ENCODE measurements around the gene NRXN3.
"Not testable (repeated sequence)": the region's sequence is repeated elsewhere in the genome, so short reads cannot be mapped to it uniquely, and the experiment has no call there.

NRXN3 gene

GRCh38 chr14:78417532-78417931 lies 247.4 kb downstream of the NRXN3 start:
- no peak for DNase-seq

GRCh38 chr14:78424311-78424710 lies 254.1 kb downstream of the NRXN3 start:
- DNase-seq, result no peak

DNA sequence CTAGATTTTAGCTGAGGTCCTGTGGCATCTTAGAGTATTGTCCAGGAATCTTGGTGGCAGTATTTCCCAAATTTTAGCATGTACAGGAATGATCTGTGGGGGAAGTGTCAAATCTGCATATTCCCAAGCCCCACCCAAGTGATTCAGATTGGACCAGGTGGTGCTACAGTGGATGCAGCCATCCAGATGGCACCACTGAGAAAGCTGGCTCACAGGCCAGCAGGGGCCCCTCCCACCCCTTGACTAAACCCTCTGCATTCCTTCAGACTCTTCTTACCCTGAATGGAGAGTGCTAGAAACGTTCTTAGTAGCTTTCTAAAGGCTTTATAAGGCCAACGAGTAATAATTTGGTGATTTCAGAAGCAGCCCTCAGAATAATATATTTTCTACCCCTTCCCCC lies 255.2 kb downstream of the NRXN3 start:
- no peak for DNase-seq

DNA sequence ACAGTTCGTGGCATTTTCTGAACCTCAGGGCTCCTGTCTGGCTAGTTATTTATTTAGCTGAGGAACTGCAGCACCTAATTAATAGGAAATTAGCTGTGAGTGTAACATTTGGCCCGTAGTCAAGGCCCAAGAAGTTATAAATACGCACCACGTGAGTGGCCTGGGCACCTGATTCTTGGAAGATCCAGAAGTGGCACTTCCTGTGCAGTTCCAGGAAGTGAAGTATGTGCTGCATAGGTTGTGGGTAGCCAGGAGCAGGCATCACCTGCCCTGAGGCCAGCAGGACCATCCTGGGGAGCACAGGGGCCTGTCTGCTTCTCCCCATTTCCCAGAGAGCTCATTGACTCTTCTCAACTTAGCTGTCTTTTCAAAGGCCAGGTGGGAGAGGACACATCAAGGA lies 255.6 kb downstream of the NRXN3 start:
- DNase-seq, result no peak

GRCh38 chr14:78432046-78432445 lies 261.9 kb downstream of the NRXN3 start:
- no peak for DNase-seq

DNA sequence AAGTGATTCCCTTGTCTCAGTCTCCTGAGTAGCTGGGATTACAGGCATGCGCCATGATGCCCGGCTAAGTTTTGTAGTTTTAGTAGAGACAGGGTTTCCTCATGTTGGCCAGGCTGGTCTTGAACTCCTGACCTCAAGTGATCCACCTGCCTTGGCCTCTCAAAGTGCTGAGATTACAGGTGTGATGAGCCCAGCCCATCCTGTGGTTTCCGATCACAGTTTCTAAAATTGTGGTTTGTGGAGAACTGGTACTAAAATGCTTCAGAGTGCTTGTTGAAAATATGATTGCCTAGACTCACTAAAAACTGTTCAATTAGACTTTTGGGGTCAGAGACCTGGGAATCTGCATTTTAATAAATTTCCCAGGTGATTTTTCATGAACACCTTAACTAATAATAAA lies 267.3 kb downstream of the NRXN3 start:
- DNase-seq, result not testable (repeated sequence)

- DNase-seq, result no peak
Observed at GRCh38 chr14:78440356-78440894, 270.3 kb downstream of the NRXN3 start.

GRCh38 chr14:78443834-78444233 lies 273.7 kb downstream of the NRXN3 start:
- no peak for DNase-seq

GRCh38 chr14:78445275-78445674 lies 275.1 kb downstream of the NRXN3 start:
- no peak for DNase-seq

DNA sequence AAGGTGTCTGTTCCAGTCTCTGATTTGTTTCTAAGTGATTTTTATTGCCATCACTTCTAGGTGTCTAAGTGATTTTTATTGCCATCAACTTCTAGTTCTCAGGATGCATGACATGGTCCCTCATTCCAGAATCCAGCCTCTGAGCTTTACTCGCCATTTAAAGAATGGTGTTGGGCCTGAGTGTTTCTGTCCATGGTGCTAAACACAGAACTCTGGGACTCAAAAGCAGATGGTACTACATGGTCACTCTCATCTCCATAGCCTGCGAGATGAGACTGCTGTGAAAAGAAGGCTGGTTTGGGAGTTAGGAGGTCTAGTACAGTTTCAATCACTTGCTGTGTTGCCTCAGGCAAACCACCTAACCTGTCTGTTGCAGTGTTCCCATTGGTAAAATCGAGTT lies 276.6 kb downstream of the NRXN3 start:
- no peak for DNase-seq

DNA sequence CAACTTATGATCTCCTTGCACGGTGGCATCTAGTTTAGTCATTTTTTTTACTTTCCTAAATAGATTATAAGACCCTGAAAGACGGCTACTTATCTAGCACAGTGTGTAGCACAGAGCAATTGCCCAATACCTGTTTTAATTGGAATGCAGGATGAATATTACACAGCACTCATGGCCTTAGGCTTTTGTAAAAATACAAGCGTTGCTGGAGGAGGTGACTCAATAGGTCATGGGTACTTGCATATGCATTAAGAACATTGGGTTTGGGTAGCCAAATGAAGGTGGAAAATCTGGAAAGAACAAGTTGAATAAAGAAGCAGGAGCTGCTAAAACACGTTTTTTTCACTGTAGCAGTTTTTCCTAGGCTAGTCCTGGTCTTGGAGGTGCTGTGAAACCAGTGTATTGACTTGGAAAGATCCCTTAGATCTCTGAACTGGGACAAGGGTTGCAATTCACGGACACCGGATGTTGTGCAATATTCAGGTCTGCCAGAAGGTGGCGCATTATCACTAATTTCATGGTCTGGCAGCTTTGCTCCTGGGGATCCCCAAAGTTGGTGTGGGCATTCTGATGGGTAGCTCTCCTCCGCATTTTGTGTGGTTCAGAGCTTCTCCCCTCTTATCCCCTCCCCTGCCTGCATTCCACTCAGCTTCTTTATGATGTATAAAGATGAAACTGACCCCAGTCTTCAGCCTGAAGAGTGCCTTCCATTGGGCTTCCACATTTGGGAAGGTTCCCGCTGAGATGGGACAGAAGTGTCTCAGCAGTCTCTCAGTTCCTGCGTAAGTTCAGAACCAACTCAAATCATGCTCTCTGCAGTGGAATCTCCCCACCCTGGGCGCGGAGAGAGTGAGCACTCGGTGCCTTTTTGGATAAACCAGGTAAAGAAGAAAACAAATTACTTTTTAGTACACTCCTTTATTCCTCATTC lies 278.3 kb downstream of the NRXN3 start:
- DNase-seq, result peak in 1 of 2 experiments; percentile 48

GRCh38 chr14:78450669-78451318 lies 280.6 kb downstream of the NRXN3 start:
- DNase-seq, result no peak

DNA sequence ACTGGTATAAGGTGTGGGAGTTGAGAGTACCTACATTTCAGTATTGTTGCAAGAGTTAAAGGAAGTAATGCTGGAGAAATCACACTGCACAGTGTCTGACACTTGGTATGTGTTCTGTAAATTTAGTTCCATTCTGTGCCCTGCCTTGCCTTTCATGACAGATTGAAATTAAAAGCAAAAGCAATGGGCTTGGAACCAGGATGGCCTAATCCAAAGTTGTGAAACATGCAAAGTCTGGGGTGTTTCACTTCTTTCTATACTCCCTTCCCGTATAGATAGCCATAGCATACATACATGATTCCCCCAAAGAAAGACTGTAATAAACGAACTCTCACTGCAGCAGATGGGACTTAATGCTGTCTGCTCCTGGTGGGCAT lies 281.1 kb downstream of the NRXN3 start:
- DNase-seq, result no peak

- peak; percentile 37 to 38 for DNase-seq
Observed at GRCh38 chr14:78455896-78456435, 285.8 kb downstream of the NRXN3 start.

DNA sequence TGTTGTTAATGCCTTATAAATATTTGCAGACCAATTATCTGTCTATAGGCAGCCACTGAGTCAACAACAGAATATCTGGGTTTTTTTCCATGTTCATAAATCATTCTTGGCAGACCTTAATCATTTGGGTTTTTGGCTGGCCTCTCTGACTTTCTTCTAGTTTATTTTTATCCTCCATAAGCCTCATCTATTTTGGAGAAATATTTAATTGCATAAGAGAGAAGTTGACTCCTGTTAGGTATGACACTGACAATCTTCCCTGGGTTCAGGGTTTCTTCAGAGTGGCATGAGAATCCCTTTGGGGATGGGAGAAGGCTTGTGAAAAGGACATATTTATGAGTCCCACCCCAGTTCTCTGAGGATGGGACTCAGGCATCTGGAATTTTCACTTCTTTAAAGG lies 299.8 kb downstream of the NRXN3 start:
- no peak for DNase-seq

DNA sequence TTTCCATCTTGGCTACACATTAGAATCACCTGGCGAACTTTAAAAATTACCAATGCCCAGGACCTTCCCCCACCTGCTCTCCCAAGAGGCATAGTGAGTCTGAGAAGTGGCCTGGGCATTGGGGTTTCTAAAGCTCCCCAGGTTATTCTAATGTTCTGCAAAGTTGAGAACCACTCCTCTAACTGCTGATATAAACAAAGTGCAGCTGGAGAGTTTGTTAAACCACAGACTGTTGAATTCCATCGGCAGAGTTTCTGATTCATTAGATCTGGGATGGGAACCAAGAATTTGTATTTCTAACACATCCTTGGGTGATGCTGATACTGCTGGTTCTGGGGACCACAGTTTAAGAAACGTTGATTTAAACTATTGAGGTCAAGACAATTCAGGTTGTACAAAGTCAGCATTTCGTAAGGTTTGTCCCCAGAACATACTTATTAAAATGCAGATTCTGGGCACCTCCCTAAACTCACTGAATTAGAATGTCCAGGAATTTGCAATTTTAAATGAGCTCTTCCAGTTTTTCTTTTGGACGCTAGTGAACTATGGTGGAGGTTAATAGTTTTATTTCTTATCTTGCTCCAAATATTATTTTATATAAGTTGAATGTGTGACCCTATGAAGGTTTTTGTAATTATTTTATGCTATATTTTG lies 309.1 kb downstream of the NRXN3 start:
- no peak for DNase-seq

- no peak for DNase-seq
Observed at GRCh38 chr14:78484028-78484427, 313.9 kb downstream of the NRXN3 start.

- DNase-seq, result no peak
Observed at GRCh38 chr14:78486081-78486480, 315.9 kb downstream of the NRXN3 start.

GRCh38 chr14:78486621-78487020 lies 316.4 kb downstream of the NRXN3 start:
- DNase-seq, result no peak

DNA sequence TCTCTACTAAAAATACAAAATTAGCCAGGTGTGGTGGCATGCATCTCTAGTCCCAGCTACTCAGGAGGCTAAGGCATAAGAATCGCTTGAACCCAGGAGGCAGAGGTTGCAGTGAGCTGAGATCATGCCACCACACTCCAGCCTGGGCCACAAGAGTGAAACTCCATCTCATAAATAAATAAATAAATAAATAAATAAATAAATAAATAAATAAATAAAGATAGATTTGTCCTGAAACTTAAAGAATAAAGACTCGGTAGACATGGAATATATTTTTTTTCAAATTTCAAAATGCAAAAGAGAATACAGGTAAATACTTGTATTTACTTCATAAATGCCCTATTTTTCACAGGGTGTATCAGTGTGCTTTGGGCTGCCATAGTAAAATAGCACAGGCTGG lies 317.4 kb downstream of the NRXN3 start:
- DNase-seq, result not testable (repeated sequence)

DNA sequence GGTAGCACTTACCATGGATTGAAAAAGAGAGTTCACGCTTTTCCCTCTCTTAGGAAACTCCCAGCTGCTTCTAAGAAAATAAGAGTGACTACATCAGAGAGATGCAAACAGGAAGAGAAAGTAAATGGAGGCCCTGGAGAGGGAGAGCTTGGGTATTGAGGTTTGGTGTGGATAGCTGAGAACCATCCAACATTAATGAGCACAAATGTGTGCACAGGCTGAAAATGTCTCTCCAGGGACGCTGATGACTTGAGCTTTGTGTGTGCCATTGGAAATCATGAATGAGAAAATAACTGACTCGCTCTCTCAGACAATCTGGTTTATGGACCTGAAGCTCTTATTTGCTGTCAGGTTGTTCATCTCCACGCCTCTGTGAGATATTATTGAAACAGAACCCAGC lies 318.8 kb downstream of the NRXN3 start:
- no peak for DNase-seq

DNA sequence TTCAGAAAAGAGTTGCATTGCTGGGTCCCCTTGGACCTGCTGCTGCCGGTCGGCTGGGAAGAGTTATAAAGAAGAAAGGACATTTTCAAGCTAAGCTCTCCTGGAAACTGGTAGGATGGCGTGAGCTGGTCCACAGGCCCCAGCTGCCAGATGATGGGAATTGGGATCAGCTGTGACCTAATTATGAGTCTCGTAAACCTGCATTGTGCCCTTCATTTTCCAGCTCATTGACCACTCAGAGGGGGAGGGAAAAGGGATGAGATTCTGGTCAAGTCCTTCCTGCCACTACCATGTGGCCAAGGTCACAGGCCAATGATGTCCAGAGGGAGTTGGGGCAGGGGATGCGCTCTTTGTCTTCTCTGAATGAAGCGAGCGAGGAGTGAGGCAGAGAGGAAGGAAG lies 320.9 kb downstream of the NRXN3 start:
- DNase-seq, result no peak

- no peak for DNase-seq
Observed at GRCh38 chr14:78498062-78498595, 328.0 kb downstream of the NRXN3 start.
